SK-N-SH treated with all-trans-retinoic acid at 6 μM for 48 hours (cell line): ENCODE results near the gene SPA17.

Experiments
- ATAC-seq: fragments of 200-7000 bp; cut with Tn5 transposase; 3 replicates; pipeline ENCODE4 v1.9.1; 2020; ENCODE audit warnings: mild to moderate bottlenecking, moderate library complexity
- ARNTL ChIP-seq: fragments of 450-650 bp; formaldehyde crosslinking; IDR thresholded peaks from 2 replicates; pipeline ENCODE4 v1.5.0; 2020; ENCODE audit warnings: low read depth, mild to moderate bottlenecking, moderate library complexity, borderline replicate concordance
- BACH2 ChIP-seq: fragments of 250-450 bp; sonication (Bioruptor Pico); IDR thresholded peaks from 2 replicates; pipeline ENCODE4 v1.9.0; 2021; ENCODE audit warnings: mild to moderate bottlenecking, borderline replicate concordance
- CREB5 ChIP-seq: fragments of 250-450 bp; sonication (Bioruptor Pico); IDR thresholded peaks from 2 replicates; pipeline ENCODE4 v1.5.1; 2020; ENCODE audit warnings: low read depth, mild to moderate bottlenecking, moderate library complexity
- CSDC2 ChIP-seq: fragments of 250-450 bp; sonication (Bioruptor Pico); IDR thresholded peaks from 2 replicates; pipeline ENCODE4 v1.5.0; 2020; ENCODE audit warnings: mild to moderate bottlenecking, moderate library complexity
- CSRNP3 ChIP-seq: fragments of 250-450 bp; sonication (Bioruptor Pico); IDR thresholded peaks from 2 replicates; pipeline ENCODE4 v1.5.1; 2021; ENCODE audit warnings: mild to moderate bottlenecking, moderate library complexity
- ESRRG ChIP-seq: fragments of 250-450 bp; sonication (Bioruptor Pico); IDR thresholded peaks from 2 replicates; pipeline ENCODE4 v1.6.1; 2021; ENCODE audit warnings: mild to moderate bottlenecking
- GLIS3 ChIP-seq: fragments of 250-450 bp; sonication (Bioruptor Pico); IDR thresholded peaks from 2 replicates; pipeline ENCODE4 v1.5.0; 2020; ENCODE audit warnings: mild to moderate bottlenecking, moderate library complexity
- ISL1 ChIP-seq: fragments of 250-450 bp; sonication (Bioruptor Pico); IDR thresholded peaks from 2 replicates; pipeline ENCODE4 v2.1.2; 2022; ENCODE audit warnings: mild to moderate bottlenecking, moderate library complexity
- OSR1 ChIP-seq: fragments of 250-450 bp; sonication (Bioruptor Pico); IDR thresholded peaks from 2 replicates; pipeline ENCODE4 v1.8.0; 2022; ENCODE audit warnings: moderate library complexity, mild to moderate bottlenecking, inconsistent platforms
- PPARA ChIP-seq: fragments of 250-450 bp; sonication (Bioruptor Pico); IDR thresholded peaks from 2 replicates; pipeline ENCODE4 v1.5.0; 2020; ENCODE audit warnings: mild to moderate bottlenecking, borderline replicate concordance
- RARB ChIP-seq: fragments of 250-450 bp; sonication (Bioruptor Pico); IDR thresholded peaks from 2 replicates; pipeline ENCODE4 v1.8.0; 2021; ENCODE audit warnings: mild to moderate bottlenecking, moderate library complexity
- SNAI2 ChIP-seq: fragments of 250-450 bp; sonication (Bioruptor Pico); IDR thresholded peaks from 2 replicates; pipeline ENCODE4 v1.5.0; 2020; ENCODE audit warnings: mild to moderate bottlenecking, moderate library complexity
- TCF4 ChIP-seq: fragments of 250-450 bp; sonication (Bioruptor Pico); IDR thresholded peaks from 2 replicates; pipeline ENCODE4 v1.8.0; 2021; ENCODE audit warnings: mild to moderate bottlenecking, moderate library complexity, borderline replicate concordance
- TOX ChIP-seq: fragments of 250-450 bp; sonication (Bioruptor Pico); IDR thresholded peaks from 2 replicates; pipeline ENCODE4 v1.8.0; 2021; ENCODE audit warnings: mild to moderate bottlenecking, moderate library complexity, borderline replicate concordance
- ZC3H10 ChIP-seq: fragments of 250-450 bp; sonication (Bioruptor Pico); IDR thresholded peaks from 2 replicates; pipeline ENCODE4 v1.5.1; 2021; ENCODE audit warnings: mild to moderate bottlenecking, moderate library complexity
- ZFP3 ChIP-seq: fragments of 250-450 bp; sonication (Bioruptor Pico); IDR thresholded peaks from 2 replicates; pipeline ENCODE4 v1.5.0; 2020; ENCODE audit warnings: mild to moderate bottlenecking, moderate library complexity
- ZFP30 ChIP-seq: fragments of 450-650 bp; formaldehyde crosslinking; IDR thresholded peaks from 2 replicates; pipeline ENCODE4 v1.5.0; 2022; ENCODE audit warnings: mild to moderate bottlenecking, moderate library complexity
- ZNF565 ChIP-seq: fragments of 450-650 bp; formaldehyde crosslinking; conservative IDR thresholded peaks from 2 replicates; pipeline ENCODE4 v1.5.0; 2020; ENCODE audit warnings: low read depth, mild to moderate bottlenecking, moderate library complexity
- ZNF70 ChIP-seq: fragments of 450-650 bp; formaldehyde crosslinking; IDR thresholded peaks from 2 replicates; pipeline ENCODE4 v1.5.0; 2020; ENCODE audit warnings: mild to moderate bottlenecking, moderate library complexity
- TF ChIP-seq, protein P1 (sequence below): fragments of 250-450 bp; sonication (Bioruptor Pico); IDR thresholded peaks from 2 replicates; pipeline ENCODE4 v1.8.0; 2020; ENCODE audit warnings: mild to moderate bottlenecking, moderate library complexity, borderline replicate concordance
- TF ChIP-seq, protein P2 (sequence below): fragments of 250-450 bp; sonication (Bioruptor Pico); IDR thresholded peaks from 2 replicates; pipeline ENCODE4 v1.5.0; 2020; ENCODE audit warnings: mild to moderate bottlenecking, moderate library complexity
- TF ChIP-seq, protein P3 (sequence below): fragments of 250-450 bp; sonication (Bioruptor Pico); IDR thresholded peaks from 2 replicates; pipeline ENCODE4 v1.8.0; 2021; ENCODE audit warnings: low read depth, mild to moderate bottlenecking, moderate library complexity, borderline replicate concordance

SPA17 gene

GRCh38 chr11:124674571-124674970 lies 867 bp downstream of the SPA17 start:
- no peak for ATAC-seq
- TF ChIP-seq TCF4 (CRISPR knock-in tag) = no peak
- no peak for TF ChIP-seq GLIS3
- TF ChIP-seq ZC3H10 (CRISPR knock-in tag) = no peak
- no peak for TF ChIP-seq ZFP30 (CRISPR knock-in tag)
- no peak for TF ChIP-seq ARNTL (CRISPR knock-in tag)
- no peak for TF ChIP-seq RARB (CRISPR knock-in tag)
- TF ChIP-seq CSDC2 (CRISPR knock-in tag) = no peak
- TF ChIP-seq ESRRG (CRISPR knock-in tag) = no peak
- no peak for TF ChIP-seq ZNF565 (CRISPR knock-in tag)
- TF ChIP-seq, protein P1, sequence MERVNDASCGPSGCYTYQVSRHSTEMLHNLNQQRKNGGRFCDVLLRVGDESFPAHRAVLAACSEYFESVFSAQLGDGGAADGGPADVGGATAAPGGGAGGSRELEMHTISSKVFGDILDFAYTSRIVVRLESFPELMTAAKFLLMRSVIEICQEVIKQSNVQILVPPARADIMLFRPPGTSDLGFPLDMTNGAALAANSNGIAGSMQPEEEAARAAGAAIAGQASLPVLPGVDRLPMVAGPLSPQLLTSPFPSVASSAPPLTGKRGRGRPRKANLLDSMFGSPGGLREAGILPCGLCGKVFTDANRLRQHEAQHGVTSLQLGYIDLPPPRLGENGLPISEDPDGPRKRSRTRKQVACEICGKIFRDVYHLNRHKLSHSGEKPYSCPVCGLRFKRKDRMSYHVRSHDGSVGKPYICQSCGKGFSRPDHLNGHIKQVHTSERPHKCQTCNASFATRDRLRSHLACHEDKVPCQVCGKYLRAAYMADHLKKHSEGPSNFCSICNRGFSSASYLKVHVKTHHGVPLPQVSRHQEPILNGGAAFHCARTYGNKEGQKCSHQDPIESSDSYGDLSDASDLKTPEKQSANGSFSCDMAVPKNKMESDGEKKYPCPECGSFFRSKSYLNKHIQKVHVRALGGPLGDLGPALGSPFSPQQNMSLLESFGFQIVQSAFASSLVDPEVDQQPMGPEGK (CRISPR knock-in tag) = no peak
- no peak for TF ChIP-seq TOX (CRISPR knock-in tag)

DNA sequence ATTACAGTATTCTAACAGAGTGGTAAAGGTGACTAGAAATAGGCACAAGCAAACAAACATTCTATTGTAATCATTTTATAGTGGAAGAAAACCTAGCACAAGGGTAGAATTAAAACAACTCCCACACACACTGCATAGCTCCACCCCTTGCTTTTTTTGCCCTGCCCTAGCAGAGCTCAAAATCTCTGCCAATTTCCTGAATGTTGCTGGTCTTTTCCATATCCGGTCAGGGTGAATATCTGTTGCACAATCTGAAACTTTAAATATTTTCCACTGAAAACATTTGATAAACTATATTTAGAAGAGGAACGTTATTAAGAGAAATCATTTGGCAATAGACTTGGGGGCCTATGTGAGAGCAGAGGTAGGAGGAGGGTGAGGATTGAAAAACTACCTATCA lies 2.7 kb downstream of the SPA17 start:
- no peak for ATAC-seq
- TF ChIP-seq, protein P2, sequence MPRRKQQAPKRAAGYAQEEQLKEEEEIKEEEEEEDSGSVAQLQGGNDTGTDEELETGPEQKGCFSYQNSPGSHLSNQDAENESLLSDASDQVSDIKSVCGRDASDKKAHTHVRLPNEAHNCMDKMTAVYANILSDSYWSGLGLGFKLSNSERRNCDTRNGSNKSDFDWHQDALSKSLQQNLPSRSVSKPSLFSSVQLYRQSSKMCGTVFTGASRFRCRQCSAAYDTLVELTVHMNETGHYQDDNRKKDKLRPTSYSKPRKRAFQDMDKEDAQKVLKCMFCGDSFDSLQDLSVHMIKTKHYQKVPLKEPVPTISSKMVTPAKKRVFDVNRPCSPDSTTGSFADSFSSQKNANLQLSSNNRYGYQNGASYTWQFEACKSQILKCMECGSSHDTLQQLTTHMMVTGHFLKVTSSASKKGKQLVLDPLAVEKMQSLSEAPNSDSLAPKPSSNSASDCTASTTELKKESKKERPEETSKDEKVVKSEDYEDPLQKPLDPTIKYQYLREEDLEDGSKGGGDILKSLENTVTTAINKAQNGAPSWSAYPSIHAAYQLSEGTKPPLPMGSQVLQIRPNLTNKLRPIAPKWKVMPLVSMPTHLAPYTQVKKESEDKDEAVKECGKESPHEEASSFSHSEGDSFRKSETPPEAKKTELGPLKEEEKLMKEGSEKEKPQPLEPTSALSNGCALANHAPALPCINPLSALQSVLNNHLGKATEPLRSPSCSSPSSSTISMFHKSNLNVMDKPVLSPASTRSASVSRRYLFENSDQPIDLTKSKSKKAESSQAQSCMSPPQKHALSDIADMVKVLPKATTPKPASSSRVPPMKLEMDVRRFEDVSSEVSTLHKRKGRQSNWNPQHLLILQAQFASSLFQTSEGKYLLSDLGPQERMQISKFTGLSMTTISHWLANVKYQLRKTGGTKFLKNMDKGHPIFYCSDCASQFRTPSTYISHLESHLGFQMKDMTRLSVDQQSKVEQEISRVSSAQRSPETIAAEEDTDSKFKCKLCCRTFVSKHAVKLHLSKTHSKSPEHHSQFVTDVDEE (CRISPR knock-in tag) = no peak
- TF ChIP-seq CSRNP3 (CRISPR knock-in tag) = no peak
- TF ChIP-seq ISL1 (CRISPR knock-in tag) = no peak
- TF ChIP-seq SNAI2 (CRISPR knock-in tag) = no peak
- no peak for TF ChIP-seq ZNF70
- no peak for TF ChIP-seq OSR1
- no peak for TF ChIP-seq ZC3H10 (CRISPR knock-in tag)

- no peak for TF ChIP-seq ARNTL (CRISPR knock-in tag)
- TF ChIP-seq TOX (CRISPR knock-in tag) = no peak
- TF ChIP-seq BACH2 (CRISPR knock-in tag) = no peak
- ATAC-seq = no peak
Measured at GRCh38 chr11:124678416-124678815, 4.7 kb downstream of the SPA17 start.

DNA sequence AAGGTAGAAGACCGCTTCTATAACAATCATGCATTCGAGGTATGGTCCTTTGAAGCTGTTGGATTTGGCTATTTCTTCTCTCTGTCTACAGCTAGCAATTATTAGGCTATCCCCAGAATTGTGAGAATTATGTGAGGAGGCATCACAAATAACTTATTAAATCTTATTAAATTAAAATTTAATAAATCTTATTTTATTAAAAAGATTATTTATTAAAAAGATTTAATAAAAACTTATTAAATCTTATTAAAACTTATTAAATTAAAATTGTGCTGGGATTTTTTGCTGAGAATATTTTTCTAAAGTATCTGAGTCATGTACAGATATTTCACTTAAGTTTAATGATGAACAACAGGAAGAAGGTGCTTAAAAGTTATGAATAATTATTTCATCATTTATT lies 7.7 kb downstream of the SPA17 start:
- ATAC-seq = no peak
- TF ChIP-seq ZFP3 (no peak), RARB (CRISPR knock-in tag) (no peak), ZFP30 (CRISPR knock-in tag) (no peak), ZC3H10 (CRISPR knock-in tag) (no peak), OSR1 (no peak), ZNF565 (CRISPR knock-in tag) (no peak), TCF4 (CRISPR knock-in tag) (no peak), CSDC2 (CRISPR knock-in tag) (no peak), ISL1 (CRISPR knock-in tag) (no peak), PPARA (CRISPR knock-in tag) (no peak), ARNTL (CRISPR knock-in tag) (no peak)

- ATAC-seq = no peak
- no peak for TF ChIP-seq TCF4 (CRISPR knock-in tag)
- no peak for TF ChIP-seq BACH2 (CRISPR knock-in tag)
- no peak for TF ChIP-seq OSR1
- no peak for TF ChIP-seq ZC3H10 (CRISPR knock-in tag)
- no peak for TF ChIP-seq CSDC2 (CRISPR knock-in tag)
- TF ChIP-seq TOX (CRISPR knock-in tag) = no peak
- TF ChIP-seq SNAI2 (CRISPR knock-in tag) = no peak
- TF ChIP-seq CREB5 (CRISPR knock-in tag) = no peak
- TF ChIP-seq, protein P3, sequence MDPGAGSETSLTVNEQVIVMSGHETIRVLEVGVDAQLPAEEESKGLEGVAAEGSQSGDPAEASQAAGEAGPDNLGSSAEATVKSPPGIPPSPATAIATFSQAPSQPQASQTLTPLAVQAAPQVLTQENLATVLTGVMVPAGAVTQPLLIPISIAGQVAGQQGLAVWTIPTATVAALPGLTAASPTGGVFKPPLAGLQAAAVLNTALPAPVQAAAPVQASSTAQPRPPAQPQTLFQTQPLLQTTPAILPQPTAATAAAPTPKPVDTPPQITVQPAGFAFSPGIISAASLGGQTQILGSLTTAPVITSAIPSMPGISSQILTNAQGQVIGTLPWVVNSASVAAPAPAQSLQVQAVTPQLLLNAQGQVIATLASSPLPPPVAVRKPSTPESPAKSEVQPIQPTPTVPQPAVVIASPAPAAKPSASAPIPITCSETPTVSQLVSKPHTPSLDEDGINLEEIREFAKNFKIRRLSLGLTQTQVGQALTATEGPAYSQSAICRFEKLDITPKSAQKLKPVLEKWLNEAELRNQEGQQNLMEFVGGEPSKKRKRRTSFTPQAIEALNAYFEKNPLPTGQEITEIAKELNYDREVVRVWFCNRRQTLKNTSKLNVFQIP (CRISPR knock-in tag) = no peak
- no peak for TF ChIP-seq ESRRG (CRISPR knock-in tag)
- TF ChIP-seq, protein P2 (CRISPR knock-in tag) = no peak
Measured at GRCh38 chr11:124682443-124682842, 8.7 kb downstream of the SPA17 start.
